ENCODE measurements around the gene MYADM.

The MYADM gene

DNA sequence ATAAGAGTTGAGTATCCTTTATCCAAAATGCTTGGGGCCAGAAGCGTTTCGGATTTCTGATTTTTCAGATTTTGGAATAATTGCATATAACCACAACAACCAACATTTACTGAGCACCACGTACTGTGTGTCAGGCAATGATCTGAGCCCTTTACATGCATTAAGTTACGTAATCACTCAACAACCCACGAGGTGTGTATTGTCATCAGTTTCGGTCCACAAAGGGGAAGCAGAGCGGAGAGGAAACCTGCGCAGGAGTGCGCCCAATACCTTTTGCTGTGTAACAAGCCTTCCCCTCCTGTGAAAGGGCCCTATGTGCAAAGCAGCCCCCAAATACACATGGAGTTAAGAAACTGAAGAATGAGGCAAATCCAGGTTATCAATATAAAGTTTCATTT is 22.8 kb upstream of the MYADM start:
- Histone ChIP-seq H3K27ac (ENCODE audit: extremely low read depth, low read depth, low read length) (no peak overlapping the region), H3K36me3 (ENCODE audit: control insufficient read depth in 2 of 2, insufficient read depth in 1 of 2, low read length in 2 of 2) (no peaks in the 10 kb centered on the region), H3K9me3 (ENCODE audit: control insufficient read depth, insufficient read depth, low read depth, low read length) (no peaks in the 10 kb centered on the region), H3K4me3 (ENCODE audit: low read depth, low read length) (no peak overlapping the region), H3K4me1 (ENCODE audit: control insufficient read depth, insufficient read depth, low read length) (no peaks in the 10 kb centered on the region)
- CTCF ChIA-PET = interaction anchor here (0.6 to 2.6 kb wide), 3 partner anchors 15 to 185 kb away, joined by 3 to 14 read pairs (median 5); no protein-coding TSS in a partner anchor
- no peak for TF ChIP-seq ZNF549 (tag by site-specific recombination; IDR thresholded peaks at IDR 0.05)
- POLR2A ChIA-PET = no interaction called here

DNA sequence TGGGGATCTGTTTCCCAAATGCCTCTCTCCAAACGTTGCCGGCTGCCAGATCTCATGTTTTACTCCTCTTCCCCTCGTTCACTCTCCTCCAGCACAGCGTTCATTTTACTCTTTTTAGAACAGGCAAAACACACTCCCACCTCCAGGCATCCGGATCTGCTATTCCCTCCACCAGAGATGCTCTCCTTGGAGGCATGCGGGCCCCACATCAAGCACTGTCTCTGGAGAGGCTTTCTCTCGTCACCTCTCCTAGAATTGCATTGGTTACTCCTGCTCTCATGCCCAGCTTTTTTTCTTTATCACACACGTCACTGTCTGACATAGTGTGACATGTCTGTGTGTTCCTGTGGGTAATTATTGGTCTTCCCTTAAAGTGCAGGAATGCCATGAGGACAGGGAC is 20.1 kb upstream of the MYADM start:
- Histone ChIP-seq H3K36me3 (ENCODE audit: control insufficient read depth in 2 of 2, insufficient read depth in 1 of 2, low read length in 2 of 2) (no peaks in the 10 kb centered on the region), H3K4me1 (ENCODE audit: control insufficient read depth, insufficient read depth, low read length) (no peaks in the 10 kb centered on the region), H3K4me3 (ENCODE audit: low read depth, low read length) (no peak overlapping the region), H3K9me3 (ENCODE audit: control insufficient read depth, insufficient read depth, low read depth, low read length) (no peaks in the 10 kb centered on the region), H3K27ac (ENCODE audit: extremely low read depth, low read depth, low read length) (no peak overlapping the region)
- TF ChIP-seq ZNF610 (tag by site-specific recombination; IDR thresholded peaks at IDR 0.05; ENCODE audit: borderline replicate concordance) (no peak), ZBTB1 (tag by site-specific recombination; IDR thresholded peaks at IDR 0.05) (no peak), ZFP69B (tag by site-specific recombination; IDR thresholded peaks at IDR 0.05) (0 out of 2 replicates have a peak, but pooled peaks have one; percentile 20), ZBTB7A (tag by site-specific recombination; IDR thresholded peaks at IDR 0.05; ENCODE audit: low read depth) (no peak)
- TF ChIP-seq, protein P1, sequence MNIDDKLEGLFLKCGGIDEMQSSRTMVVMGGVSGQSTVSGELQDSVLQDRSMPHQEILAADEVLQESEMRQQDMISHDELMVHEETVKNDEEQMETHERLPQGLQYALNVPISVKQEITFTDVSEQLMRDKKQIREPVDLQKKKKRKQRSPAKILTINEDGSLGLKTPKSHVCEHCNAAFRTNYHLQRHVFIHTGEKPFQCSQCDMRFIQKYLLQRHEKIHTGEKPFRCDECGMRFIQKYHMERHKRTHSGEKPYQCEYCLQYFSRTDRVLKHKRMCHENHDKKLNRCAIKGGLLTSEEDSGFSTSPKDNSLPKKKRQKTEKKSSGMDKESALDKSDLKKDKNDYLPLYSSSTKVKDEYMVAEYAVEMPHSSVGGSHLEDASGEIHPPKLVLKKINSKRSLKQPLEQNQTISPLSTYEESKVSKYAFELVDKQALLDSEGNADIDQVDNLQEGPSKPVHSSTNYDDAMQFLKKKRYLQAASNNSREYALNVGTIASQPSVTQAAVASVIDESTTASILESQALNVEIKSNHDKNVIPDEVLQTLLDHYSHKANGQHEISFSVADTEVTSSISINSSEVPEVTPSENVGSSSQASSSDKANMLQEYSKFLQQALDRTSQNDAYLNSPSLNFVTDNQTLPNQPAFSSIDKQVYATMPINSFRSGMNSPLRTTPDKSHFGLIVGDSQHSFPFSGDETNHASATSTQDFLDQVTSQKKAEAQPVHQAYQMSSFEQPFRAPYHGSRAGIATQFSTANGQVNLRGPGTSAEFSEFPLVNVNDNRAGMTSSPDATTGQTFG (tag by site-specific recombination; IDR thresholded peaks at IDR 0.05; ENCODE audit: borderline replicate concordance) = no peak
- ChIA-PET CTCF (interaction anchor here (0.5 to 2.2 kb wide), 4 partner anchors 8 to 182 kb away, joined by 3 to 11 read pairs (median 6); no protein-coding TSS in a partner anchor), POLR2A (interaction anchor here (0.9 to 1.3 kb wide), 2 partner anchors 20 to 32 kb away, joined by 5 to 7 read pairs; partner anchors contain the start of gene MYADM)

DNA sequence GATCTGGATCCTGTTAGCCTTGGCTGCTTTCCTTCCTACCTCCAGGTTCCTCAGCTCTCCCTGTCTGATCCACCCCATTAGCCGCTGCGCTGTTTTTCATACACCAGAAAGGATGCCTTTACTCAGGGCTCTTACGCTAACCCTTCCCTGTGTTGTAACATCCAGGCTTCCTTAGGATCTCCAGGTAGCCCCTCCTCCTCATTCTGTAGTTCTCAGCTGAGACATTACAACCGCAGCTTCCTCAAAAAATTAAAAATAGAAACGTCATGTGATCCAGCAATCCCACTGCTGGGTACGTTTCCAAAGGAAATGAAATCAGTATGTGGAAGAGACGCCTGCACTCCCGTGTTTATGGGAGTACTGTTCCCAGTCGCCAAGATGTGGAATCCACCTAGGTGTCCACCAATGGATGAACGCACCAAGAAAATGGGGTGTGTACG is 18.4 kb upstream of the MYADM start:
- H3K4me3 ChIP-seq (ENCODE audit: low read depth, low read length) = no peak overlapping the region
- no peaks in the 10 kb centered on the region for H3K9me3 ChIP-seq (ENCODE audit: control insufficient read depth, insufficient read depth, low read depth, low read length)
- TF ChIP-seq OSR2 (tag by site-specific recombination; IDR thresholded peaks at IDR 0.05) (no peak), ZNF548 (tag by site-specific recombination; IDR thresholded peaks at IDR 0.05) (no peak), SP2 (tag by site-specific recombination; IDR thresholded peaks at IDR 0.05) (no peak)
- ChIA-PET POLR2A (interaction anchor here (0.7 kb wide), 1 partner anchor 14 kb away, joined by 3 read pairs; no protein-coding TSS in a partner anchor), CTCF (interaction anchor here (0.6 to 2.2 kb wide), 7 partner anchors 36 to 209 kb away, joined by 3 to 11 read pairs (median 4); no protein-coding TSS in a partner anchor)
- H3K27ac ChIP-seq (ENCODE audit: extremely low read depth, low read depth, low read length) = no peak overlapping the region
- H3K36me3 ChIP-seq (ENCODE audit: control insufficient read depth in 2 of 2, insufficient read depth in 1 of 2, low read length in 2 of 2) = no peaks in the 10 kb centered on the region
- no peaks in the 10 kb centered on the region for H3K4me1 ChIP-seq (ENCODE audit: control insufficient read depth, insufficient read depth, low read length)

DNA sequence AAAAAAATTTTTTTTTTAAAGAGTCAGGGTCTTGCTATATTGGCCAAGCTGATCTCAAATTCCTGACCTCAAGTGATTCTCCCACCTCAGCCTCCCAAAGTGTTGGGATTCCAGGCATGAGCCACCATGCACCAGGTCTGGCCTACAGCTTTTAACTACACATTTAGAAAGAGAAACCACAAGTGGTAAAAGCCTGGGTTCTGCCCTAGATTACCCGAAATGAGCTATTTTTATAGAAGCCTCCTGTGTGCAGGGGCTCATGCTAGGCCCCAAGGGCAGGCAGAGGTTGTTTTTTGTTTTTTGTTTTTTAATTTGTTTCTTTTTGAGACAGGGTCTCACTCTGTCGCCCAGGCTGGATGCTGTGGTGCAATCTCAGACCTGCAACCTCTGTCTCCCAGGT is 14.0 kb upstream of the MYADM start:
- H3K9me3 ChIP-seq (ENCODE audit: control insufficient read depth, insufficient read depth, low read depth, low read length) = no peaks in the 10 kb centered on the region
- ChIA-PET POLR2A (interaction anchor here (0.8 kb wide), 1 partner anchor 14 kb away, joined by 3 read pairs; the partner anchor contains the start of gene MYADM), CTCF (interaction anchor here (0.6 to 4.2 kb wide), 19 partner anchors 9 to 822 kb away, joined by 3 to 39 read pairs (median 3); partner anchors contain the start of genes LILRB1 and PRKCG)
- H3K27ac ChIP-seq (ENCODE audit: extremely low read depth, low read depth, low read length) = no peak overlapping the region
- no peak overlapping the region for H3K4me3 ChIP-seq (ENCODE audit: low read depth, low read length)
- no peaks in the 10 kb centered on the region for H3K36me3 ChIP-seq (ENCODE audit: control insufficient read depth in 2 of 2, insufficient read depth in 1 of 2, low read length in 2 of 2)
- no peaks in the 10 kb centered on the region for H3K4me1 ChIP-seq (ENCODE audit: control insufficient read depth, insufficient read depth, low read length)
- TF ChIP-seq ZBTB20 (tag by site-specific recombination; IDR thresholded peaks at IDR 0.05) = no peak
- TF ChIP-seq HOXD13 (CRISPR knock-in tag; IDR thresholded peaks at IDR 0.05; ENCODE audit: borderline replicate concordance) = no peak
- TF ChIP-seq ZNF423 (tag by site-specific recombination; IDR thresholded peaks at IDR 0.05) = no peak
- no peak for TF ChIP-seq ZNF600 (tag by site-specific recombination; IDR thresholded peaks at IDR 0.05)
- TF ChIP-seq ZNF830 (tag by site-specific recombination; IDR thresholded peaks at IDR 0.05; ENCODE audit: low read depth) = no peak
- no peak for TF ChIP-seq BCL11B (tag by site-specific recombination; IDR thresholded peaks at IDR 0.05; ENCODE audit: low read depth)
- TF ChIP-seq PRDM1 (tag by site-specific recombination; IDR thresholded peaks at IDR 0.05) = no peak
- TF ChIP-seq, protein P2, sequence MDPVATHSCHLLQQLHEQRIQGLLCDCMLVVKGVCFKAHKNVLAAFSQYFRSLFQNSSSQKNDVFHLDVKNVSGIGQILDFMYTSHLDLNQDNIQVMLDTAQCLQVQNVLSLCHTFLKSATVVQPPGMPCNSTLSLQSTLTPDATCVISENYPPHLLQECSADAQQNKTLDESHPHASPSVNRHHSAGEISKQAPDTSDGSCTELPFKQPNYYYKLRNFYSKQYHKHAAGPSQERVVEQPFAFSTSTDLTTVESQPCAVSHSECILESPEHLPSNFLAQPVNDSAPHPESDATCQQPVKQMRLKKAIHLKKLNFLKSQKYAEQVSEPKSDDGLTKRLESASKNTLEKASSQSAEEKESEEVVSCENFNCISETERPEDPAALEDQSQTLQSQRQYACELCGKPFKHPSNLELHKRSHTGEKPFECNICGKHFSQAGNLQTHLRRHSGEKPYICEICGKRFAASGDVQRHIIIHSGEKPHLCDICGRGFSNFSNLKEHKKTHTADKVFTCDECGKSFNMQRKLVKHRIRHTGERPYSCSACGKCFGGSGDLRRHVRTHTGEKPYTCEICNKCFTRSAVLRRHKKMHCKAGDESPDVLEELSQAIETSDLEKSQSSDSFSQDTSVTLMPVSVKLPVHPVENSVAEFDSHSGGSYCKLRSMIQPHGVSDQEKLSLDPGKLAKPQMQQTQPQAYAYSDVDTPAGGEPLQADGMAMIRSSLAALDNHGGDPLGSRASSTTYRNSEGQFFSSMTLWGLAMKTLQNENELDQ (tag by site-specific recombination; IDR thresholded peaks at IDR 0.05; ENCODE audit: low read depth) = no peak
- TF ChIP-seq MYNN (tag by site-specific recombination; IDR thresholded peaks at IDR 0.05; ENCODE audit: borderline replicate concordance) = no peak
- no peak for TF ChIP-seq ZNF626 (tag by site-specific recombination; IDR thresholded peaks at IDR 0.05)
- TF ChIP-seq HOXA7 (CRISPR knock-in tag; IDR thresholded peaks at IDR 0.05; ENCODE audit: borderline replicate concordance) = no peak
- TF ChIP-seq, protein P3, sequence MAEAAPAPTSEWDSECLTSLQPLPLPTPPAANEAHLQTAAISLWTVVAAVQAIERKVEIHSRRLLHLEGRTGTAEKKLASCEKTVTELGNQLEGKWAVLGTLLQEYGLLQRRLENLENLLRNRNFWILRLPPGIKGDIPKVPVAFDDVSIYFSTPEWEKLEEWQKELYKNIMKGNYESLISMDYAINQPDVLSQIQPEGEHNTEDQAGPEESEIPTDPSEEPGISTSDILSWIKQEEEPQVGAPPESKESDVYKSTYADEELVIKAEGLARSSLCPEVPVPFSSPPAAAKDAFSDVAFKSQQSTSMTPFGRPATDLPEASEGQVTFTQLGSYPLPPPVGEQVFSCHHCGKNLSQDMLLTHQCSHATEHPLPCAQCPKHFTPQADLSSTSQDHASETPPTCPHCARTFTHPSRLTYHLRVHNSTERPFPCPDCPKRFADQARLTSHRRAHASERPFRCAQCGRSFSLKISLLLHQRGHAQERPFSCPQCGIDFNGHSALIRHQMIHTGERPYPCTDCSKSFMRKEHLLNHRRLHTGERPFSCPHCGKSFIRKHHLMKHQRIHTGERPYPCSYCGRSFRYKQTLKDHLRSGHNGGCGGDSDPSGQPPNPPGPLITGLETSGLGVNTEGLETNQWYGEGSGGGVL (tag by site-specific recombination; IDR thresholded peaks at IDR 0.05) = no peak
- TF ChIP-seq ZNF426 (tag by site-specific recombination; IDR thresholded peaks at IDR 0.05) = no peak
